ENCODE data around the gene HNRNPUL1. TPM values are rescaled to one million over a fixed set of nuclear protein-coding genes. Genes with fewer than 3 reads are reported as not detected.

HNRNPUL1 gene
- total and polyA plus RNA-seq, 10 of the 15 experiments (the other 5 are each of a cell fraction or from before 2014, with no cell fraction given), result 11.1 to 276 (median 117) TPM

DNA sequence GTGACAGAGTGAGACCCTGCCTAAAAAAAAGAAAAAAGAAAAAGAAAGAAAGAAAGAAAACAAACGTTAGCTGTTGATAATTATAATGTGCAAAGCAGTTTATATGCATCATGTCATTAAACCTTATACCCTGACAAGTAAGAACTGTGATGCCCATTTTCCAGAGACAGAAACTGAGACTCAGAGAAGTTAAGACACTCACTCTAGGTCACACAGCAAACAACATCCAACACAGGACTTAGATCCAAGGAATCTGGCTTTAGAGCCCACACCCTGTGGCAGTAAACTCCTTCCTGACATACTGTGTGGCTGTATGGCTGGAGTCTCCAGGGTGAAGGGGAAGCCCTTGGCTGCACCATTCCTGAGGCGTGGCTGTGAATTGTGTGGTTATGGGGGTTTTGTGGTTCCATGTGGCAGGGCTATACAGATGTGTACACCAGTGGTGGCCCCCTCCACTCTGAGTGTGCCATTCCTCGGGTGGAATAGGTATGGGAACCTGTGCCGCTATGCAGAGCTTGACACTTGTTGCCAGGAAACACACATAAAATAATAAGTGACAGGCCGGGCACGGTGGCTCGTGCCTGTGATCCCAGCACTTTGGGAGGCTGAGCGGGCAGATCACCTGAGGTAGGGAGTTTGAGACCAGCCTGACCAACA lies 29.5 kb upstream of the HNRNPUL1 start (continued):
- TF ChIP-seq ZNF217 (IDR thresholded peaks at IDR 0.05), result no peak

DNA sequence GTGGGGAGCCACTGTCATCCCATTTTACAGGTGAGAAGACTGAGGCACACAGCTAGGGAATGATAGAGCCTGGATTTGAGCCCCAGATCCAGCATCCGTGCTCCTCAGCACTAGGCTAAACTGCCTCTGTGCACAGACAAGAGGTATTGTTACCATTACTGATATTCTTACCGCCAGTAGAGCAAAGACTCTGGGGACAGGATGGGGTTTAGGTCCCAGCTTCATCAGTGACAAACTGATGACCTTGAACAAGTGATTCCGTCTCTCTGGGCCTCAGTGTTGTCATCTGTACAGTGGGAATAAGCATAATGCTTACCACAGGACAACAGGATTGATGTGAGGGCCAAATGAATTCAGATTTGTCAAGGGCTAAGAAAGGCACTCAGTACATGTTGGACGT lies 28.7 kb upstream of the HNRNPUL1 start:
- ChIA-PET SMC1A (ENCODE audit: uncharacterized antibody, unreplicated experiment) (no interaction called here), RAD21 (ENCODE audit: unreplicated experiment) (no interaction called here), POLR2A (interaction anchor here (0.5 to 0.7 kb wide), 2 partner anchors 14 to 446 kb away, joined by 3 to 8 read pairs; no protein-coding TSS in a partner anchor), CTCF (no interaction called here)
- Histone ChIP-seq H3K27ac (ENCODE audit: control insufficient read depth, insufficient read depth) (no peak overlapping the region), H3K27me3 (replicated peaks in 1 of 2; ENCODE audit: control insufficient read depth in 2 of 2, insufficient read depth in 2 of 2, low read length in 1 of 2) (no peaks in the 10 kb centered on the region), H3K4me1 (ENCODE audit: control insufficient read depth, insufficient read depth, low read length) (no peaks in the 10 kb centered on the region), H3K9me3 (replicated peaks; ENCODE audit: control insufficient read depth, insufficient read depth, low read length) (no peaks in the 10 kb centered on the region), H4K20me1 (ENCODE audit: control insufficient read depth, insufficient read depth) (no peaks in the 10 kb centered on the region), H3K79me2 (ENCODE audit: control insufficient read depth, insufficient read depth, low read length) (no peaks in the 10 kb centered on the region), H2AFZ (ENCODE audit: control insufficient read depth, low read depth, low read length) (no peak overlapping the region), H3K36me3 (ENCODE audit: control insufficient read depth in 2 of 2, insufficient read depth in 2 of 2, low read length in 1 of 2) (no peaks in the 10 kb centered on the region), H3K4me2 (ENCODE audit: control insufficient read depth, insufficient read depth) (no peak overlapping the region), H3K9ac (ENCODE audit: control insufficient read depth, insufficient read depth, low read length) (no peak overlapping the region), H3K4me3 (no peak overlapping the region)
- intact Hi-C loops (cut with micrococcal nuclease; ENCODE audit: unreplicated experiment) (no loop called here), in situ Hi-C loops (cut with MboI) (no loop called here)
- no peak for FAIRE-seq
- TF ChIP-seq, protein P1, sequence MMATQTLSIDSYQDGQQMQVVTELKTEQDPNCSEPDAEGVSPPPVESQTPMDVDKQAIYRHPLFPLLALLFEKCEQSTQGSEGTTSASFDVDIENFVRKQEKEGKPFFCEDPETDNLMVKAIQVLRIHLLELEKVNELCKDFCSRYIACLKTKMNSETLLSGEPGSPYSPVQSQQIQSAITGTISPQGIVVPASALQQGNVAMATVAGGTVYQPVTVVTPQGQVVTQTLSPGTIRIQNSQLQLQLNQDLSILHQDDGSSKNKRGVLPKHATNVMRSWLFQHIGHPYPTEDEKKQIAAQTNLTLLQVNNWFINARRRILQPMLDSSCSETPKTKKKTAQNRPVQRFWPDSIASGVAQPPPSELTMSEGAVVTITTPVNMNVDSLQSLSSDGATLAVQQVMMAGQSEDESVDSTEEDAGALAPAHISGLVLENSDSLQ (IDR thresholded peaks at IDR 0.05), result no peak
- no peak for TF ChIP-seq CREM (IDR thresholded peaks at IDR 0.05; ENCODE audit: low read depth)
- no peak for TF ChIP-seq CHD1 (IDR thresholded peaks at IDR 0.05; ENCODE audit: low read depth, low read length)
- no peak for ATAC-seq
- BruUV-seq (replicated peaks), result no TSS peak
- no peak for DNase-seq (ENCODE audit: low read depth, low spot score)
- WGBS (ENCODE audit: insufficient coverage, insufficient replicate concordance, low lambda C conversion rate, missing lambda C conversion rate), result 26% methylated on average over 4 of the region's 4 CpGs

DNA sequence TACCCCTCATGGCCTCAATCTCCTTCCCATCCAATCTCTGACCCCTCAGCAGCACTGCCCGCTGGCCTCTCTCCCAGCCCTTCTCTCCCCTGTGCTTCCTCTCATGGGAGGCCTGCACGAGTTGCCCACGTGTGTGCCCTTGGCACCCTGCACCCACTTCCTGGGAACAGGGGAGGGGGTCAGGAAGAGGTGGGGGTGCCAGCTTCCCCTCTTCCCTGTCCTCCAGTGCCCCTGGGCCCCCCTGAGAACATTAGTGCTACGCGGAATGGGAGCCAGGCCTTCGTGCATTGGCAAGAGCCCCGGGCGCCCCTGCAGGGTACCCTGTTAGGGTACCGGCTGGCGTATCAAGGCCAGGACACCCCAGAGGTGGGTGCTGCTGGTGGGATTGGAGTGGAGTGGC lies 25.9 kb upstream of the HNRNPUL1 start:
- FAIRE-seq (no peak), DNase-seq (ENCODE audit: low read depth, low spot score) (no peak), ATAC-seq (no peak)
- no peak overlapping the region for H3K9ac ChIP-seq (ENCODE audit: control insufficient read depth, insufficient read depth, low read length)
- no peak overlapping the region for H2AFZ ChIP-seq (ENCODE audit: control insufficient read depth, low read depth, low read length)
- SMC1A ChIA-PET (ENCODE audit: uncharacterized antibody, unreplicated experiment), result interaction anchor here (0.7 kb wide), 1 partner anchor 986 kb away, joined by 3 read pairs; no protein-coding TSS in a partner anchor
- H3K9me3 ChIP-seq (replicated peaks; ENCODE audit: control insufficient read depth, insufficient read depth, low read length), result no peaks in the 10 kb centered on the region
- no peaks in the 10 kb centered on the region for H3K36me3 ChIP-seq (ENCODE audit: control insufficient read depth in 2 of 2, insufficient read depth in 2 of 2, low read length in 1 of 2)
- H3K27me3 ChIP-seq (replicated peaks in 1 of 2; ENCODE audit: control insufficient read depth in 2 of 2, insufficient read depth in 2 of 2, low read length in 1 of 2), result no peaks in the 10 kb centered on the region
- intact Hi-C loops (cut with micrococcal nuclease; ENCODE audit: unreplicated experiment), result no loop called here
- no peak overlapping the region for H3K4me3 ChIP-seq
- no peak overlapping the region for H3K4me2 ChIP-seq (ENCODE audit: control insufficient read depth, insufficient read depth)
- H3K79me2 ChIP-seq (ENCODE audit: control insufficient read depth, insufficient read depth, low read length), result no peaks in the 10 kb centered on the region
- no TSS peak for BruUV-seq (replicated peaks)
- H3K27ac ChIP-seq (ENCODE audit: control insufficient read depth, insufficient read depth), result no peak overlapping the region
- RAD21 ChIA-PET (ENCODE audit: unreplicated experiment), result no interaction called here
- CTCF ChIA-PET, result no interaction called here
- H3K4me1 ChIP-seq (ENCODE audit: control insufficient read depth, insufficient read depth, low read length), result no peaks in the 10 kb centered on the region
- 77% methylated on average over 9 of the region's 10 CpGs for WGBS (ENCODE audit: insufficient coverage, insufficient replicate concordance, low lambda C conversion rate, missing lambda C conversion rate)
- H4K20me1 ChIP-seq (ENCODE audit: control insufficient read depth, insufficient read depth), result no peaks in the 10 kb centered on the region
- in situ Hi-C loops (cut with MboI), result no loop called here
- POLR2A ChIA-PET, result no interaction called here
- TF ChIP-seq, protein P2, sequence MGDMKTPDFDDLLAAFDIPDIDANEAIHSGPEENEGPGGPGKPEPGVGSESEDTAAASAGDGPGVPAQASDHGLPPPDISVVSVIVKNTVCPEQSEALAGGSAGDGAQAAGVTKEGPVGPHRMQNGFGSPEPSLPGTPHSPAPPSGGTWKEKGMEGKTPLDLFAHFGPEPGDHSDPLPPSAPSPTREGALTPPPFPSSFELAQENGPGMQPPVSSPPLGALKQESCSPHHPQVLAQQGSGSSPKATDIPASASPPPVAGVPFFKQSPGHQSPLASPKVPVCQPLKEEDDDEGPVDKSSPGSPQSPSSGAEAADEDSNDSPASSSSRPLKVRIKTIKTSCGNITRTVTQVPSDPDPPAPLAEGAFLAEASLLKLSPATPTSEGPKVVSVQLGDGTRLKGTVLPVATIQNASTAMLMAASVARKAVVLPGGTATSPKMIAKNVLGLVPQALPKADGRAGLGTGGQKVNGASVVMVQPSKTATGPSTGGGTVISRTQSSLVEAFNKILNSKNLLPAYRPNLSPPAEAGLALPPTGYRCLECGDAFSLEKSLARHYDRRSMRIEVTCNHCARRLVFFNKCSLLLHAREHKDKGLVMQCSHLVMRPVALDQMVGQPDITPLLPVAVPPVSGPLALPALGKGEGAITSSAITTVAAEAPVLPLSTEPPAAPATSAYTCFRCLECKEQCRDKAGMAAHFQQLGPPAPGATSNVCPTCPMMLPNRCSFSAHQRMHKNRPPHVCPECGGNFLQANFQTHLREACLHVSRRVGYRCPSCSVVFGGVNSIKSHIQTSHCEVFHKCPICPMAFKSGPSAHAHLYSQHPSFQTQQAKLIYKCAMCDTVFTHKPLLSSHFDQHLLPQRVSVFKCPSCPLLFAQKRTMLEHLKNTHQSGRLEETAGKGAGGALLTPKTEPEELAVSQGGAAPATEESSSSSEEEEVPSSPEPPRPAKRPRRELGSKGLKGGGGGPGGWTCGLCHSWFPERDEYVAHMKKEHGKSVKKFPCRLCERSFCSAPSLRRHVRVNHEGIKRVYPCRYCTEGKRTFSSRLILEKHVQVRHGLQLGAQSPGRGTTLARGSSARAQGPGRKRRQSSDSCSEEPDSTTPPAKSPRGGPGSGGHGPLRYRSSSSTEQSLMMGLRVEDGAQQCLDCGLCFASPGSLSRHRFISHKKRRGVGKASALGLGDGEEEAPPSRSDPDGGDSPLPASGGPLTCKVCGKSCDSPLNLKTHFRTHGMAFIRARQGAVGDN (IDR thresholded peaks at IDR 0.05), result no peak
- TF ChIP-seq SMAD1 (IDR thresholded peaks at IDR 0.05; ENCODE audit: low read depth, partially characterized antibody) (no peak), RAD21 (IDR thresholded peaks at IDR 0.05; ENCODE audit: insufficient read depth, low read depth, low read length) (no peak)
